Mammary epithelial cell (primary cell): ENCODE results near the gene BDP1.
"Not testable (repeated sequence)": the region's sequence is repeated elsewhere in the genome, so short reads cannot be mapped to it uniquely, and the experiment has no call there.

Source experiments
- CTCF ChIP-seq, 2 donors: IDR thresholded peaks in 1 of 2; conservative IDR thresholded peaks in 1 of 2; 2 replicates each; pipeline ENCODE4 v1.5.1; 2011 to 2012; ENCODE audit warnings: inconsistent platforms in 2 of 2, low read length in 2 of 2, mild to moderate bottlenecking in 2 of 2, control low read depth in 1 of 2, low read depth in 1 of 2; ENCODE audit not compliant: insufficient read depth in 1 of 2; ENCODE audit errors: extremely low read depth in 1 of 2
- EZH2 ChIP-seq: IDR thresholded peaks from 2 replicates; pipeline ENCODE4 v1.6.1; 2012; ENCODE audit warnings: low read length, inconsistent platforms, borderline replicate concordance

- not testable (repeated sequence) for TF ChIP-seq CTCF (conservative IDR thresholded peaks at IDR 0.05 in 1 of 2, IDR thresholded peaks at IDR 0.05 in 1 of 2; ENCODE audit: extremely low read depth in 1 of 2, insufficient read depth in 1 of 2, low read depth in 1 of 2, low read length in 2 of 2); EZH2
Observed at GRCh38 chr5:71498756-71499155, 43.3 kb downstream of the BDP1 start.
